PC-3 (cell line): ENCODE measurements around the gene HDAC5. TPM values are rescaled to one million over a fixed set of nuclear protein-coding genes. Genes with fewer than 3 reads are reported as not detected.
A peak's percentile ranks its signal among the peaks of the same experiment; 100 is the strongest.

Experiments used
- ATAC-seq: fragments of 200-7000 bp; cut with Tn5 transposase; 2 replicates; pipeline ENCODE4 v1.9.1; 2020; ENCODE audit warnings: mild to moderate bottlenecking, moderate library complexity
- BruUV-seq: library from RNA; stranded (reverse); fragments of 400-500 nt; replicated peaks from 2 replicates; lab custom pipeline; 2021; lab: Mats Ljungman, UMichigan
- CTCF ChIA-PET: fragments of 300-600 bp; sonication (Branson Sonifier 250); formaldehyde crosslinking; loops from one replicate; lab custom pipeline; 2022; ENCODE audit warnings: antibody characterized with exemption; lab: Charles Lee
- POLR2A ChIA-PET: fragments of 300-600 bp; sonication (Branson Sonifier 250); formaldehyde crosslinking; loops from one replicate; lab custom pipeline; 2022; ENCODE audit warnings: antibody characterized with exemption; ENCODE audit not compliant: unreplicated experiment; lab: Charles Lee
- DNase-seq: peaks from one replicate; pipeline ENCODE4 v3.0.0-alpha.2; 2015
- H2AFZ ChIP-seq: fragments of 300-600 bp; sonication (generic); 2 replicates; pipeline ENCODE4 v1.6.0; 2016; ENCODE audit warnings: antibody characterized with exemption, low read length
- H3F3A ChIP-seq: fragments of 300-600 bp; sonication (generic); one replicate; pipeline ENCODE4 v1.6.0; 2017; ENCODE audit warnings: antibody characterized with exemption, low read length, control low read depth, mild to moderate bottlenecking; ENCODE audit not compliant: unreplicated experiment
- H3K27ac ChIP-seq: fragments of 300-600 bp; sonication (generic); 2 replicates; pipeline ENCODE4 v1.5.1; 2016; ENCODE audit warnings: mild to moderate bottlenecking, low read length
- H3K27me3 ChIP-seq: fragments of 300-600 bp; sonication (generic); 2 replicates; pipeline ENCODE4 v1.6.1; 2016; ENCODE audit warnings: low read length, mixed read lengths
- H3K36me3 ChIP-seq: fragments of 300-600 bp; sonication (generic); 2 replicates; pipeline ENCODE4 v1.6.1; 2016; ENCODE audit warnings: low read depth, mixed run types, low read length, mixed read lengths
- H3K4me1 ChIP-seq: fragments of 300-600 bp; sonication (generic); 2 replicates; pipeline ENCODE4 v1.5.1; 2016; ENCODE audit warnings: low read length; ENCODE audit not compliant: insufficient read depth
- H3K4me2 ChIP-seq: fragments of 300-600 bp; sonication (generic); 2 replicates; pipeline ENCODE4 v1.6.0; 2016; ENCODE audit warnings: low read length
- H3K4me3 ChIP-seq: fragments of 300-600 bp; sonication (generic); 2 replicates; pipeline ENCODE4 v1.5.1; 2016; ENCODE audit warnings: mild to moderate bottlenecking, low read length, mixed read lengths
- H3K79me2 ChIP-seq: fragments of 300-600 bp; sonication (generic); 2 replicates; pipeline ENCODE4 v1.6.1; 2017; ENCODE audit warnings: low read length, mixed read lengths
- H3K9ac ChIP-seq: fragments of 300-600 bp; sonication (generic); 2 replicates; pipeline ENCODE4 v1.6.0; 2016; ENCODE audit warnings: mild to moderate bottlenecking, low read length
- H3K9me2 ChIP-seq: fragments of 300-600 bp; sonication (generic); replicated peaks from 2 replicates; pipeline ENCODE4 v1.6.1; 2016; ENCODE audit warnings: mixed run types, low read length, mixed read lengths
- H3K9me3 ChIP-seq: fragments of 300-600 bp; sonication (generic); 2 replicates; pipeline ENCODE4 v1.6.1; 2016; ENCODE audit warnings: low read length, mixed read lengths
- H4K20me1 ChIP-seq: fragments of 300-600 bp; sonication (generic); 2 replicates; pipeline ENCODE4 v1.6.1; 2016; ENCODE audit warnings: low read length, mixed read lengths
- EZH2 ChIP-seq: fragments of 300-600 bp; sonication (generic); IDR thresholded peaks from one replicate; pipeline ENCODE4 v1.6.1; 2017; ENCODE audit warnings: antibody characterized with exemption, mild to moderate bottlenecking, low read length; ENCODE audit not compliant: unreplicated experiment
- EZH2phosphoT487 ChIP-seq: fragments of 300-600 bp; sonication (generic); IDR thresholded peaks from 2 replicates; pipeline ENCODE4 v1.6.1; 2018; ENCODE audit warnings: mild to moderate bottlenecking, antibody characterized with exemption, low read length, borderline replicate concordance
- intact Hi-C: fragments of 100-400 bp; cut with micrococcal nuclease; formaldehyde crosslinking; loops from 2 replicates; pipeline ENCODE4 v1.9.0; 2023
- total RNA-seq: library from RNA; depleted of rRNA; stranded (reverse); fragments of >200 nt; gene quantifications from 2 replicates; pipeline ENCODE4 v1.2.3, GENCODE V29; 2014
- TF ChIP-seq, protein P1 (sequence below): fragments of 300-600 bp; sonication (generic); conservative IDR thresholded peaks from 2 replicates; pipeline ENCODE4 v1.5.1; 2017; ENCODE audit warnings: antibody characterized with exemption, low read depth, mild to moderate bottlenecking, low read length

HDAC5 gene
- total RNA-seq, 1 experiment from 2014 or later: 39.1 TPM

DNA sequence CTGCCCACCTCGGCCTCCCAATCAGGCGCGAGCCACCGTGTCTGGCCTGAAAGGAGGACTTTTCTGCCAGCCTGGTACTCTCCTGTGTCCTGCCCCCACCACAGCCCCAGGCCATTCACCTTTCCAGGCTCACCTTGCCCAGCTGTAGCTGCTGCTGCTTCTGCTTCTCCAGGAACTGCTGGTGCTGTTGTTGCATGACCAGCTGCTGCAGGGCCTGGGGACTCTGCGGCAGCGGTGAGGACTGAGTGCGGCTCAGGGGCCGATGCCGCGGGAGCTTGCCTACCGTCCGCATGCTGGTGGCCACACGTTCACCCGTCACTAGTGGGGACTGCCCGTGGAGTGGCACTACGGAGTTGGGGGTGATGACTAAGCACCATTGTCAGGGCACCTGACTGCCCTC lies 35.2 kb downstream of the HDAC5 start:
- CTCF ChIA-PET: no interaction called here
- TF ChIP-seq EZH2: no peak
- TF ChIP-seq, protein P1, sequence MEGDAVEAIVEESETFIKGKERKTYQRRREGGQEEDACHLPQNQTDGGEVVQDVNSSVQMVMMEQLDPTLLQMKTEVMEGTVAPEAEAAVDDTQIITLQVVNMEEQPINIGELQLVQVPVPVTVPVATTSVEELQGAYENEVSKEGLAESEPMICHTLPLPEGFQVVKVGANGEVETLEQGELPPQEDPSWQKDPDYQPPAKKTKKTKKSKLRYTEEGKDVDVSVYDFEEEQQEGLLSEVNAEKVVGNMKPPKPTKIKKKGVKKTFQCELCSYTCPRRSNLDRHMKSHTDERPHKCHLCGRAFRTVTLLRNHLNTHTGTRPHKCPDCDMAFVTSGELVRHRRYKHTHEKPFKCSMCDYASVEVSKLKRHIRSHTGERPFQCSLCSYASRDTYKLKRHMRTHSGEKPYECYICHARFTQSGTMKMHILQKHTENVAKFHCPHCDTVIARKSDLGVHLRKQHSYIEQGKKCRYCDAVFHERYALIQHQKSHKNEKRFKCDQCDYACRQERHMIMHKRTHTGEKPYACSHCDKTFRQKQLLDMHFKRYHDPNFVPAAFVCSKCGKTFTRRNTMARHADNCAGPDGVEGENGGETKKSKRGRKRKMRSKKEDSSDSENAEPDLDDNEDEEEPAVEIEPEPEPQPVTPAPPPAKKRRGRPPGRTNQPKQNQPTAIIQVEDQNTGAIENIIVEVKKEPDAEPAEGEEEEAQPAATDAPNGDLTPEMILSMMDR: no peak
- TF ChIP-seq EZH2phosphoT487: no peak
- BruUV-seq: no TSS peak

GRCh38 chr17:44087319-44087718 lies 36.1 kb downstream of the HDAC5 start:
- POLR2A ChIA-PET: interaction anchor here (0.6 to 0.7 kb wide), 2 partner anchors 20 to 1884 kb away, joined by 15 to 16 read pairs; no protein-coding TSS in a partner anchor
- DNase-seq (no peak), ATAC-seq (no peak)
- H4K20me1 ChIP-seq: no peaks in the 10 kb centered on the region
- H3K36me3 ChIP-seq: no peaks in the 10 kb centered on the region
- TF ChIP-seq, protein P1: no peak
- TF ChIP-seq EZH2phosphoT487 (no peak), EZH2 (no peak)
- no peak overlapping the region; the same call in 1 of the 2 replicates for H3K4me3 ChIP-seq
- H3K9me3 ChIP-seq: no peaks in the 10 kb centered on the region
- H3K27ac ChIP-seq: peak overlapping the region; percentile 32
- H3K4me1 ChIP-seq: peaks cover 18% of the 10 kb centered on the region
- no peak overlapping the region for H2AFZ ChIP-seq
- peak overlapping the region; percentile 69 for H3K4me2 ChIP-seq
- H3F3A ChIP-seq: peaks cover 3% of the 10 kb centered on the region
- BruUV-seq: no TSS peak
- H3K79me2 ChIP-seq: no peaks in the 10 kb centered on the region
- CTCF ChIA-PET: interaction anchor here (0.6 to 1.2 kb wide), 3 partner anchors 28 to 81 kb away, joined by 4 to 5 read pairs (median 5); partner anchors contain the start of gene HDAC5
- peak overlapping the region; percentile 6; the same call in 1 of the 2 replicates for H3K9ac ChIP-seq
- H3K9me2 ChIP-seq: no peaks in the 10 kb centered on the region
- no peaks in the 10 kb centered on the region for H3K27me3 ChIP-seq
- intact Hi-C loops: no loop called here

More for the DNA sequence above, 35.2 kb downstream of the HDAC5 start:
- H3K27me3 ChIP-seq: no peaks in the 10 kb centered on the region
- no peak for DNase-seq
- H2AFZ ChIP-seq: no peak overlapping the region
- H3K4me3 ChIP-seq: no peak overlapping the region
- no peak for ATAC-seq
- POLR2A ChIA-PET: interaction anchor here (0.6 kb wide), 1 partner anchor 700 kb away, joined by 3 read pairs; no protein-coding TSS in a partner anchor
- no peaks in the 10 kb centered on the region for H4K20me1 ChIP-seq
- no peaks in the 10 kb centered on the region for H3K36me3 ChIP-seq
- peaks cover 18% of the 10 kb centered on the region for H3K4me1 ChIP-seq
- H3K9ac ChIP-seq: no peak overlapping the region
- H3F3A ChIP-seq: peaks cover 3% of the 10 kb centered on the region
- H3K4me2 ChIP-seq: no peak overlapping the region
- H3K79me2 ChIP-seq: no peaks in the 10 kb centered on the region
- no peaks in the 10 kb centered on the region for H3K9me2 ChIP-seq
- H3K27ac ChIP-seq: no peak overlapping the region
- H3K9me3 ChIP-seq: no peaks in the 10 kb centered on the region
- intact Hi-C loops: no loop called here
